Fibroblast of lung (primary cell): Measurements from ENCODE around the gene KCTD4. TPM values are rescaled to one million over a fixed set of nuclear protein-coding genes. Genes with fewer than 3 reads are reported as not detected.

Source experiments
- DNase-seq, 2 donors: peaks; one replicate each; pipeline versions ENCODE4 v3.0.0 to v3.0.0-alpha.2; 2010; ENCODE audit warnings: low read depth in 2 of 2
- H2AFZ ChIP-seq: 2 replicates; pipeline ENCODE4 v1.5.1; 2012; ENCODE audit warnings: low read length, control low read depth, inconsistent platforms
- H3K27ac ChIP-seq: 2 replicates; pipeline ENCODE4 v1.5.1; 2011; ENCODE audit warnings: low read length, control low read depth; ENCODE audit not compliant: insufficient read depth
- H3K27me3 ChIP-seq: 2 replicates; pipeline ENCODE4 v1.5.1; 2011; ENCODE audit warnings: mild to moderate bottlenecking, low read length; ENCODE audit not compliant: control insufficient read depth, insufficient read depth
- H3K36me3 ChIP-seq: 2 replicates; pipeline ENCODE4 v1.5.1; 2011; ENCODE audit warnings: low read length; ENCODE audit not compliant: control insufficient read depth, insufficient read depth
- H3K4me1 ChIP-seq: 2 replicates; pipeline ENCODE4 v1.5.1; 2011; ENCODE audit warnings: low read length; ENCODE audit not compliant: control insufficient read depth, insufficient read depth; ENCODE audit errors: extremely low read depth
- H3K4me2 ChIP-seq: 2 replicates; pipeline ENCODE4 v1.5.1; 2011; ENCODE audit warnings: low read length, control low read depth; ENCODE audit not compliant: insufficient read depth; ENCODE audit errors: extremely low read depth
- H3K4me3 ChIP-seq, 4 experiments: fragments of 200-600 bp in 1 of 4; sonication (generic) in 1 of 4; replicated peaks in 1 of 4; 2 replicates each; pipeline ENCODE4 v1.5.1; 2011 to 2016; ENCODE audit warnings: low read length in 4 of 4, low read depth in 3 of 4, mild to moderate bottlenecking in 3 of 4, control low read depth in 2 of 4, inconsistent platforms in 1 of 4, mixed read lengths in 1 of 4; ENCODE audit not compliant: insufficient read depth in 1 of 4; ENCODE audit errors: control extremely low read depth in 1 of 4
- H3K79me2 ChIP-seq: 2 replicates; pipeline ENCODE4 v1.5.1; 2012; ENCODE audit warnings: mild to moderate bottlenecking, low read length, inconsistent platforms; ENCODE audit not compliant: control insufficient read depth, insufficient read depth
- H3K9ac ChIP-seq: 2 replicates; pipeline ENCODE4 v1.5.1; 2011; ENCODE audit warnings: mild to moderate bottlenecking, low read length, control low read depth; ENCODE audit not compliant: insufficient read depth
- H3K9me3 ChIP-seq: 2 replicates; pipeline ENCODE4 v1.5.1; 2012; ENCODE audit warnings: low read depth, low read length; ENCODE audit not compliant: control insufficient read depth, insufficient read depth
- H4K20me1 ChIP-seq: 2 replicates; pipeline ENCODE4 v1.5.1; 2011; ENCODE audit warnings: low read length; ENCODE audit not compliant: control insufficient read depth, insufficient read depth; ENCODE audit errors: extremely low read depth
- EZH2 ChIP-seq: IDR thresholded peaks from 2 replicates; pipeline ENCODE4 v1.5.1; 2012; ENCODE audit warnings: low read length, control low read depth, mild to moderate bottlenecking; ENCODE audit errors: missing control alignments
- polyA plus RNA-seq, 2 donors: library from polyadenylated mRNA; depleted of rRNA in 1 of 2; stranded (reverse) in 1 of 2; unstranded in 1 of 2; fragments of >200 nt; gene quantifications; 2 replicates each; pipeline ENCODE4 v1.2.1, GENCODE V29; 2011 to 2012; ENCODE audit warnings: missing spikeins in 1 of 2
- total RNA-seq: library from RNA; depleted of rRNA; stranded (reverse); fragments of >200 nt; gene quantifications from 2 replicates; pipeline ENCODE4 v1.2.1, GENCODE V29; 2014
- TF ChIP-seq, protein P1 (sequence below), 2 donors: IDR thresholded peaks in 1 of 2; conservative IDR thresholded peaks in 1 of 2; 1 replicate in 1 of 2; 2 replicates in 1 of 2; pipeline ENCODE4 v1.5.1; 2011 to 2012; ENCODE audit warnings: low read length in 2 of 2, control low read depth in 1 of 2, inconsistent platforms in 1 of 2, low read depth in 1 of 2, mild to moderate bottlenecking in 1 of 2

The KCTD4 gene
- total and polyA plus RNA-seq, 2 donors (not counting 1 experiment from before 2014, with no cell fraction given): under 0.01 to 0.54 TPM

DNA sequence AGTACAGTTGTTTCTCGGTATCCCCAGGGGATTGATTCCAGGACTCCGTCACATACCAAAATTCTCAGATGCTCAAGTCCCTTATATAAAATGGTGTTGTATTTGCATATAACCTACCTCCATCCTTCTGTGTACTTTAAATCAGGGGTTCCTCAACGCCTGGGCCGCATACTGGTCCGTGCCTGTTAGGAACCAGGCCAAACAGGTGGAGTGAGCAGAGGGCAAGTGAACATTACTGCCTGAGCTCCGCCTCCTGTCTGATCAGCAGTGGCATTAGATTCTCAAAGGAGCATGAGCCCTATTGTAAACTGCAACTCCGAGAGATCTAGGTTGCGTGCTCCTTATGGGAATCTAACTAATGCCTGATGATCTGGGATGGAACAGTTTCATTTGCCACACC lies 42.2 kb upstream of the KCTD4 start:
- no peak overlapping the region for H3K27ac ChIP-seq
- no peak for DNase-seq
- H3K36me3 ChIP-seq: no peaks in the 10 kb centered on the region
- TF ChIP-seq, protein P1, sequence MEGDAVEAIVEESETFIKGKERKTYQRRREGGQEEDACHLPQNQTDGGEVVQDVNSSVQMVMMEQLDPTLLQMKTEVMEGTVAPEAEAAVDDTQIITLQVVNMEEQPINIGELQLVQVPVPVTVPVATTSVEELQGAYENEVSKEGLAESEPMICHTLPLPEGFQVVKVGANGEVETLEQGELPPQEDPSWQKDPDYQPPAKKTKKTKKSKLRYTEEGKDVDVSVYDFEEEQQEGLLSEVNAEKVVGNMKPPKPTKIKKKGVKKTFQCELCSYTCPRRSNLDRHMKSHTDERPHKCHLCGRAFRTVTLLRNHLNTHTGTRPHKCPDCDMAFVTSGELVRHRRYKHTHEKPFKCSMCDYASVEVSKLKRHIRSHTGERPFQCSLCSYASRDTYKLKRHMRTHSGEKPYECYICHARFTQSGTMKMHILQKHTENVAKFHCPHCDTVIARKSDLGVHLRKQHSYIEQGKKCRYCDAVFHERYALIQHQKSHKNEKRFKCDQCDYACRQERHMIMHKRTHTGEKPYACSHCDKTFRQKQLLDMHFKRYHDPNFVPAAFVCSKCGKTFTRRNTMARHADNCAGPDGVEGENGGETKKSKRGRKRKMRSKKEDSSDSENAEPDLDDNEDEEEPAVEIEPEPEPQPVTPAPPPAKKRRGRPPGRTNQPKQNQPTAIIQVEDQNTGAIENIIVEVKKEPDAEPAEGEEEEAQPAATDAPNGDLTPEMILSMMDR (conservative IDR thresholded peaks at IDR 0.05 in 1 of 2, IDR thresholded peaks at IDR 0.05 in 1 of 2; ENCODE audit: low read depth in 1 of 2, low read length in 2 of 2): no peak
- TF ChIP-seq EZH2: no peak
- no peaks in the 10 kb centered on the region for H4K20me1 ChIP-seq
- H3K4me2 ChIP-seq: no peak overlapping the region
- H3K9ac ChIP-seq: no peak overlapping the region
- no peaks in the 10 kb centered on the region for H3K79me2 ChIP-seq
- H3K9me3 ChIP-seq: no peaks in the 10 kb centered on the region
- no peaks in the 10 kb centered on the region for H3K27me3 ChIP-seq
- H3K4me1 ChIP-seq: no peaks in the 10 kb centered on the region
- H2AFZ ChIP-seq: no peak overlapping the region
- no peak overlapping the region for H3K4me3 ChIP-seq

DNA sequence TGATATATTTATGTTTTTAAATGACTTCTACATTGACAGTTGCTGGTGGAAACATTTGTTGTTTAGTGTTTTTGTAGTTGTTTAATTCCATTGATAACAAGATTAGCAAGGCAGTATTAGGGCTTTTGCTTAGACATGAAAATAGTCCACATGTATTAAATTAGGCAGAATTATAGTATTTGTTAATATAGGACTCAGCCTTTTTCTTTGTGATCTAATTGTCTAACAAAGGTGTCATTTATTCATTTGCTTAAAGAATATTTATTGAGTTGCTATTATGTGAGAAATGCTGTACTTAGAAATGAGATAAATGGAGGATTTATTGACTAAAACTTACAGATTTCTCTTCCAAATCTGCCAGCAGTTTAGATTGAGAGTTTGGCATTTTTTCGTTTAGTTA lies 41.7 kb upstream of the KCTD4 start:
- H3K4me3 ChIP-seq: no peak overlapping the region
- H3K27me3 ChIP-seq: no peaks in the 10 kb centered on the region
- H3K9me3 ChIP-seq: no peaks in the 10 kb centered on the region
- H3K9ac ChIP-seq: no peak overlapping the region
- TF ChIP-seq EZH2: no peak
- TF ChIP-seq, protein P1 (conservative IDR thresholded peaks at IDR 0.05 in 1 of 2, IDR thresholded peaks at IDR 0.05 in 1 of 2; ENCODE audit: low read depth in 1 of 2, low read length in 2 of 2): no peak
- H3K4me1 ChIP-seq: no peaks in the 10 kb centered on the region
- no peaks in the 10 kb centered on the region for H3K79me2 ChIP-seq
- no peaks in the 10 kb centered on the region for H4K20me1 ChIP-seq
- H2AFZ ChIP-seq: no peak overlapping the region
- no peaks in the 10 kb centered on the region for H3K36me3 ChIP-seq
- no peak overlapping the region for H3K27ac ChIP-seq
- DNase-seq: no peak
- no peak overlapping the region for H3K4me2 ChIP-seq

DNA sequence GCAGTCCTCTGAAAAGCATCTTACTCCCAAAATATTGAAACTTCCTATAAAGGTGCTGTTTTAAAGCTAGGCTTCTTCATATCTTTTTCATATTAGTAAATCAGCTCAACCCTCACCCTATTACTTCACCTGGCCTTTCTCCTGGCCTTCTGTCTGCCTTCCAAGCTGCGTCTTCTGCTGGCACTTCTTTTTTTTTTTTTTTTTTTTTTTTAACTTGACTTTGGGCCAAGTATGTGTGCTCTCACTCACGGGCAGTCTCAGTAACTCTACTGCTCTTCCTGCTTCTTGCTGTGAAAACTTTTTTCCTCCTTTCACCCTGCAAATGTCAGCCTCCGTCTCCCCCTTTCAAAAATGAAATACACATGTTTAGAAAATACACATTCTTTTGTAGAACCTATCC lies 41.2 kb upstream of the KCTD4 start:
- Histone ChIP-seq H3K27ac (no peak overlapping the region), H3K9me3 (no peaks in the 10 kb centered on the region), H3K4me1 (no peaks in the 10 kb centered on the region), H3K4me2 (no peak overlapping the region), H3K27me3 (no peaks in the 10 kb centered on the region), H3K79me2 (no peaks in the 10 kb centered on the region), H3K9ac (no peak overlapping the region), H2AFZ (no peak overlapping the region), H3K36me3 (no peaks in the 10 kb centered on the region), H4K20me1 (no peaks in the 10 kb centered on the region), H3K4me3 (no peak overlapping the region)
- DNase-seq: peak; percentile 37 to 80
- TF ChIP-seq, protein P1 (conservative IDR thresholded peaks at IDR 0.05 in 1 of 2, IDR thresholded peaks at IDR 0.05 in 1 of 2; ENCODE audit: low read depth in 1 of 2, low read length in 2 of 2): no peak
- TF ChIP-seq EZH2: no peak
